ENCODE results near the gene FBXL15. TPM values are rescaled to one million over a fixed set of nuclear protein-coding genes. Genes with fewer than 3 reads are reported as not detected.

Gene FBXL15
- total RNA-seq, 1 donor from 2014 or later = 9.8 TPM

GRCh38 chr10:102379383-102379782, 41.3 kb upstream of the FBXL15 start:
- H3K4me3 Mint-ChIP-seq (ENCODE audit: unreplicated experiment) = no peak overlapping the region
- H3K27ac Mint-ChIP-seq (ENCODE audit: unreplicated experiment) = no peak overlapping the region
- H3K36me3 Mint-ChIP-seq (ENCODE audit: unreplicated experiment) = peaks cover 38% of the 10 kb centered on the region
- no peak for DNase-seq (ENCODE audit: extremely low spot score, unreplicated experiment)
- no peak for TF ChIP-seq CTCF (IDR thresholded peaks at IDR 0.05)
- no peaks in the 10 kb centered on the region for H3K4me1 Mint-ChIP-seq (ENCODE audit: unreplicated experiment)
- H3K27me3 Mint-ChIP-seq (ENCODE audit: unreplicated experiment) = no peaks in the 10 kb centered on the region
- no peaks in the 10 kb centered on the region for H3K9me3 Mint-ChIP-seq (ENCODE audit: unreplicated experiment)

GRCh38 chr10:102381983-102382382, 38.7 kb upstream of the FBXL15 start:
- H3K36me3 Mint-ChIP-seq (ENCODE audit: unreplicated experiment) = peaks cover 26% of the 10 kb centered on the region
- no peak overlapping the region for H3K4me3 Mint-ChIP-seq (ENCODE audit: unreplicated experiment)
- TF ChIP-seq CTCF (IDR thresholded peaks at IDR 0.05) = no peak
- H3K27me3 Mint-ChIP-seq (ENCODE audit: unreplicated experiment) = no peaks in the 10 kb centered on the region
- peaks cover 12% of the 10 kb centered on the region for H3K4me1 Mint-ChIP-seq (ENCODE audit: unreplicated experiment)
- H3K27ac Mint-ChIP-seq (ENCODE audit: unreplicated experiment) = no peak overlapping the region
- no peak for DNase-seq (ENCODE audit: extremely low spot score, unreplicated experiment)
- no peaks in the 10 kb centered on the region for H3K9me3 Mint-ChIP-seq (ENCODE audit: unreplicated experiment)

- Mint-ChIP-seq H3K9me3 (ENCODE audit: unreplicated experiment) (no peaks in the 10 kb centered on the region), H3K4me1 (ENCODE audit: unreplicated experiment) (peaks cover 12% of the 10 kb centered on the region), H3K27me3 (ENCODE audit: unreplicated experiment) (no peaks in the 10 kb centered on the region), H3K4me3 (ENCODE audit: unreplicated experiment) (no peak overlapping the region), H3K27ac (ENCODE audit: unreplicated experiment) (no peak overlapping the region), H3K36me3 (ENCODE audit: unreplicated experiment) (peaks cover 26% of the 10 kb centered on the region)
- TF ChIP-seq CTCF (IDR thresholded peaks at IDR 0.05) = no peak
- DNase-seq (ENCODE audit: extremely low spot score, unreplicated experiment) = no peak
Observed at GRCh38 chr10:102382871-102383270, 37.8 kb upstream of the FBXL15 start.

- Mint-ChIP-seq H3K27me3 (ENCODE audit: unreplicated experiment) (peaks cover 3% of the 10 kb centered on the region), H3K4me3 (ENCODE audit: unreplicated experiment) (no peak overlapping the region), H3K9me3 (ENCODE audit: unreplicated experiment) (no peaks in the 10 kb centered on the region), H3K27ac (ENCODE audit: unreplicated experiment) (no peak overlapping the region), H3K36me3 (ENCODE audit: unreplicated experiment) (peaks cover 24% of the 10 kb centered on the region), H3K4me1 (ENCODE audit: unreplicated experiment) (peaks cover 12% of the 10 kb centered on the region)
- peak; percentile 7 for TF ChIP-seq CTCF (IDR thresholded peaks at IDR 0.05)
- DNase-seq (ENCODE audit: extremely low spot score, unreplicated experiment) = no peak
Observed at GRCh38 chr10:102384053-102384452, 36.6 kb upstream of the FBXL15 start.

GRCh38 chr10:102384606-102385429, 35.8 kb upstream of the FBXL15 start:
- Mint-ChIP-seq H3K9me3 (ENCODE audit: unreplicated experiment) (no peaks in the 10 kb centered on the region), H3K4me3 (ENCODE audit: unreplicated experiment) (no peak overlapping the region), H3K27ac (ENCODE audit: unreplicated experiment) (peak overlapping the region; percentile 57), H3K4me1 (ENCODE audit: unreplicated experiment) (peaks cover 12% of the 10 kb centered on the region), H3K36me3 (ENCODE audit: unreplicated experiment) (peaks cover 20% of the 10 kb centered on the region), H3K27me3 (ENCODE audit: unreplicated experiment) (peaks cover 5% of the 10 kb centered on the region)
- TF ChIP-seq CTCF (IDR thresholded peaks at IDR 0.05) = no peak
- DNase-seq (ENCODE audit: extremely low spot score, unreplicated experiment) = no peak
